ENCODE data around the gene DAGLA.

The DAGLA gene

GRCh38 chr11:61732705-61733104 is 52.5 kb downstream of the DAGLA start:
- DNase-seq = no peak

- DNase-seq = peak; percentile 85 to 86
Measured at GRCh38 chr11:61733120-61733978, 53.2 kb downstream of the DAGLA start.

DNA sequence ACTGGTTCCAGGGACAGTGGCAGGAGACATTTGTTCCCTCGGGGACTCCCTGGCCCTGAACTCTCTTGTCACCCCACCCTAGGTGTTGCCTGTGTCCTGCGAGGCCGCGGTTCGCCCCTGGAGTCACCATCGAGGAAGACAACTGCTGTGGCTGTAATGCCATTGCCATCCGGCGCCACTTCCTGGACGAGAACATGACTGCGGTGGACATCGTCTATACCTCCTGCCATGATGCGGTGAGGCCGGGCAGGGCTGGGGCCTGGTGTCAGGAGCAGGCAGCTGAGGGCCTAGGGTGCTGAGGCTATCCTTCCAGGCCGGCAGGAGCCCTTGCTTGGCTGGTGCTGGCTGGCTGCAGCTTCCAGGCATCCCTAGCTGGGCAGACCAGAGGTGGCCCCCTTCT is 54.6 kb downstream of the DAGLA start:
- DNase-seq = no peak

DNA sequence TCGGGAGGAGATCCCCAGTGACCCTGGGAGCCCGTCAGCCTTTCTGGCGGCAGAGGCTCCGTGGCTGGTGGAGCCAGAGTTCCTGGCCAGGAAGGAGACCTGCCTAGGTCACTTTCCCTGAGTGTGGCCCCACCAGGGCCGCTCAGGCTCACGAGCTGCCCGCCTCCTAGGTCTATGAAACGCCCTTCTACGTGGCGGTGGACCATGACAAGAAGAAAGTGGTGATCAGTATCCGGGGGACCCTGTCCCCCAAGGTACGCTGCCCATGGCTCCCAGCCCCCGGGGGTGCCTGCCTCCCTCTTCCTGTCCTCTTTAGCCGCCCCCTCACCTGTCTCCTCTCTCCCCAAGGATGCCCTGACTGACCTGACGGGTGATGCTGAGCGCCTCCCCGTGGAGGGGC is 55.2 kb downstream of the DAGLA start:
- no peak for DNase-seq

GRCh38 chr11:61736310-61736709 is 56.1 kb downstream of the DAGLA start:
- DNase-seq = no peak

DNA sequence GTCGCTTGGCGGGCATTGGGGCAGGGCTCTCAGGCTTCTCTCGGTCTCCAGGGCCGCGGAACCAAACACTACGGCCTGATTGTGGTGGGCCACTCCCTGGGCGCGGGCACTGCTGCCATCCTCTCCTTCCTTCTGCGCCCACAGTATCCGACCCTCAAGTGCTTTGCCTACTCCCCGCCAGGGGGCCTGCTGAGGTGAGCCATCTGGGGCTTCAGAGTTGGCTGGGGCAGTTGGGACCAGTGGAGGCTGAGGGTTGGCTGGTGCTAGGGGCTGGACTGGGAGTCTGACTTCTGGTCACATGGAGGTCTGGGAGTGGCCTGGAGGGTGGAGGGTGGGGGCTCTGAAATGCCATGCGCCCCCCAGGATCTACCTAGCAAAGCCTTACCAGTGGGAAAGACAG is 56.9 kb downstream of the DAGLA start:
- no peak for DNase-seq

DNA sequence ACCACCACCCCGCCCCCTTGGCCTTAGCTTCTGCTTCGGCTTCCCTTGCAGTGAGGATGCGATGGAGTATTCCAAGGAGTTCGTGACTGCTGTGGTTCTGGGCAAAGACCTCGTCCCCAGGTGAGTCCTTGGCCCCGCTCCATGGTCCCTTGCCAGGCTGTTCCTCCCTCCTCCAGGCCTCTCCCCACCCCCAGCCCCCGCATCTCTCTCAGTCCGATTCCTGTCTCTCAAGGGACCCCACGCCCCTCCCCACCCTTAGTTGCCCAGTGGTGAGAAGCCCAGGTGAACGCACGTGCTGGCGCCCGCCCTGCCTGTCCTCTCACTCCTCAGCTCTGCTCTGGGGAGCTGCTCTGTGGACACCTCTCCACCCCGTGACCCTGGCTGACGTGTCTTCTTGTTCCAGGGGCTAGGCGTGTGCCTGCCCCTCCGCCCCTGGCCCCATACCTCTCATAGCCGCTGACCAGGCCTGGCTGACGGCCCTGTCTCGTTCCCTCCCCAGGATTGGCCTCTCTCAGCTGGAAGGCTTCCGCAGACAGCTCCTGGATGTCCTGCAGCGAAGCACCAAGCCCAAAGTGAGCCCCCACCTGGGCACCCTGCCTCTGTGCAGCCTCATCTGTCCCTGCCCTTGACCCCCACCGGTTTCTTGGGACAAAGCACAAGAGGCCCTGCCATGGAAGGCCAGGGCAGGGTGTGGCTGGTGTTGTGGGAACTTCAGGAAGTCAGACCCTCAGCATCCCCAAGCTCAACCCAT is 57.6 kb downstream of the DAGLA start:
- no peak for DNase-seq

DNA sequence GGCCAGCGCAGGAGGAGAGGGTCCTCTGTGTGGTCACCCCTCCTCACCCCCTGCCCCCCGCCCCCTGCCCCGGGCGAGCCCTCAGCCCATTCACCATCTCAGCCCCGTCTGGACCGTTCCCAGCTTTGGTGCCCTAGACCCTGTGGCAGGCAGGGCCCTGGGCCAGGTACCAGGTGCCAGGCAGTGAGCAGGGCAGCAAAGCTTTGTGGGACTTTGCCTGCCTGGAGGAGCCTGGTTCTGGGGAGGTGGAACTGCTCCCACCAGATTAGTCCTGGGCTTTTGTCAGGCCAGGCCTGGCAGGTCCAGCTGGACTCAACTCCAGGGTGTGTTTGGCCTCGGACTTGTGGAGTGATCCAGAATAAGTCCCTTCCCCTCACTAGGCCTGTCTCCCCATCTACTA is 58.6 kb downstream of the DAGLA start:
- no peak for DNase-seq

GRCh38 chr11:61739413-61739812 is 59.2 kb downstream of the DAGLA start:
- DNase-seq = no peak

GRCh38 chr11:61739966-61740365 is 59.8 kb downstream of the DAGLA start:
- DNase-seq = no peak

- no peak for DNase-seq
Measured at GRCh38 chr11:61742391-61742790, 62.2 kb downstream of the DAGLA start.

DNA sequence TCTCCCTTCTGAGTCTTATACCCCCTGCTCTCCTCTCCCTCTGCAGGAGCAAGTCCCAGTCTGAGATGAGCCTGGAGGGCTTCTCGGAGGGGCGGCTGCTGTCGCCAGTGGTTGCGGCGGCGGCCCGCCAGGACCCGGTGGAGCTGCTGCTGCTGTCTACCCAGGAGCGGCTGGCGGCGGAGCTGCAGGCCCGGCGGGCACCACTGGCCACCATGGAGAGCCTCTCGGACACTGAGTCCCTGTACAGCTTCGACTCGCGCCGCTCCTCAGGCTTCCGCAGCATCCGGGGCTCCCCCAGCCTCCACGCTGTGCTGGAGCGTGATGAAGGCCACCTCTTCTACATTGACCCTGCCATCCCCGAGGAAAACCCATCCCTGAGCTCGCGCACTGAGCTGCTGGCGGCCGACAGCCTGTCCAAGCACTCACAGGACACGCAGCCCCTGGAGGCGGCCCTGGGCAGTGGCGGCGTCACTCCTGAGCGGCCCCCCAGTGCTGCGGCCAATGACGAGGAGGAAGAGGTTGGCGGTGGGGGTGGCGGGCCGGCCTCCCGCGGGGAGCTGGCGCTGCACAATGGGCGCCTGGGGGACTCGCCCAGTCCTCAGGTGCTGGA is 63.4 kb downstream of the DAGLA start:
- no peak for DNase-seq

GRCh38 chr11:61744181-61744580 is 64.0 kb downstream of the DAGLA start:
- no peak for DNase-seq

GRCh38 chr11:61744609-61745156 is 64.5 kb downstream of the DAGLA start:
- no peak for DNase-seq

DNA sequence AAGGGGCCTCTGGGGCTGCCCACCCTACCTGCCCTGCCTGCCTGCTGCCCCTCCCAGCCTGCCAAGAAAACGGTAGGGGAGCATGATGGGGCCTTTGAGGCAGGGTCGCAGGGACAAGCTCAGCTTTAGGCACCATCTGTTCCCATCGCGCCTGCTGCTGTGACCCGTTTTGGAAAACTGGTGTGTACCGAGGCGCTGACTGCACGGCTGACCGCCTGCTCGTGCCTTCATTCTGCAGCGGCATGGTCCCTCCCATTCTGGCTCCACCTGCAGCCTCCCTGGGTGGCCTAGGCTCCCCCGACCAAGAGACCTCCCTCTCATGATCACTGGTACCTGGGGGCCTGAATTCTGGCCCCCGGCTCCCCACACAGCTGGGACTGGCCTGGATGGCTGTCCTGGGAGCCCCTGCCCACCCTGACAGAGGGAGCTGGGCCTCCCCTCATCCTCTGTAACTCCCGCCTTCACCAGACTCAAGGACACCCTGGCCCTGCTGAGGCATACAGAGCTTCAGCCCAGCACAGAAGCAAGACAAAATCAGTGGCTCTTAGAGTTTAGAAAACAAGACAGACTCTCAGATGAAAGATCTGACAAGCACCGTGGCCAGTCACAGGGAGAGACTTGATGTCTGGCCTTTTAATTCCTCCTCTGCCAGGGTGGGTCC is 65.7 kb downstream of the DAGLA start:
- DNase-seq = no peak

- DNase-seq = no peak
Measured at GRCh38 chr11:61746442-61747191, 66.4 kb downstream of the DAGLA start.

DNA sequence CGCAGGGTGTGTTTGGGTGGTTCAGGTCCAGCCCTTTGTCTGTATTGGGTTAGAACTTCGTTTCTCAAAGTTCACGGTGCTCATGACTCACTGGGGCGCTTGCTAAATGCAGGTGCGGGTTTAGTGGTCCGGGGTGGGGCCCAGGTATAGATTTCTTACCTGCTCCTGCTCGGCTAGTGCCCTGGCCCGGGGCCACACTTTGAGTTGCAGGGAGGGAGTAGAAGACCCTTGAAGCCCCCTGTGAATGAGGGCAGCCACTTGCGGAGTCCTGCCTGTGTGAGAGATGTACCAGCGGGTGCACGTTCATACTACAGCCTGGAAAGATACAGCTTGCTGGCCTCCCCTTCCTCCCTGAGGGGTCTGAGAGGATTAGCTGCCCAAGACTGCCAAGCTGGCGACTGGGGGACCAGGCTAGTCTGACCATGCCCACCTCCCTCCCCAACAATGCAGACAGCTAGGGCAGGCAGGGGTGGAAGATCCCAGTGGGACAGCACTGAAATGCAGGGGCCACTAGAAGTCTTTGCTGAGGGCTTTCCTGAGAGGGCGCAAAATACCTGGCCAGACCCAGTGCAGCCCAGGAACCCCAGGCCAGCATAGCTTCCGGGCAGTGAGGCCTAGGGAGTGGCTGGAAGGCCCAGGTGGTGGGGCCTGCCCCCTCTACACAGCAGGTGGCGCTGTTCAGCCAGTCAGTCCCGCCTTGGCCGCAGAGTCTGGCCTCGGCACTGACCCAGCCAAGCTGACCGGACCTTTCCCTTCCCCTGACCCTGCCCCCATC is 67.2 kb downstream of the DAGLA start:
- DNase-seq = peak; percentile 44 to 55

DNA sequence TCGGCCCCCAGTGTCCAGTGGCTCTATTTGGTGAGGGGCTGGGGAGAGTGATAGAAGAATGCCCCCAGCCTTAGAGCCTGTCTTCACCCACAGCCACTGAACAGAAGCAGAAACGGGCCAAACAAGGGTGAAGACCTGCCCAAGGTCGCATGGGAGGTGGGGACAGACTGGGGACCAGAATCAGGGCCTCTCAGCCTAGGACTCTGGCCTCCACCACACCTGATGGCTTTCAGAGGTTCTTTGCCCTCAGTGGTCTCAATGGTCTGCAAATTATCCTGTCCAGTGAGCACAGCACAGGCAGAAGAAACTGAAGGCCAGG is 67.7 kb downstream of the DAGLA start:
- no peak for DNase-seq

- no peak for DNase-seq
Measured at GRCh38 chr11:61749591-61750217, 69.5 kb downstream of the DAGLA start.

GRCh38 chr11:61750631-61751273 is 70.6 kb downstream of the DAGLA start:
- no peak for DNase-seq

DNA sequence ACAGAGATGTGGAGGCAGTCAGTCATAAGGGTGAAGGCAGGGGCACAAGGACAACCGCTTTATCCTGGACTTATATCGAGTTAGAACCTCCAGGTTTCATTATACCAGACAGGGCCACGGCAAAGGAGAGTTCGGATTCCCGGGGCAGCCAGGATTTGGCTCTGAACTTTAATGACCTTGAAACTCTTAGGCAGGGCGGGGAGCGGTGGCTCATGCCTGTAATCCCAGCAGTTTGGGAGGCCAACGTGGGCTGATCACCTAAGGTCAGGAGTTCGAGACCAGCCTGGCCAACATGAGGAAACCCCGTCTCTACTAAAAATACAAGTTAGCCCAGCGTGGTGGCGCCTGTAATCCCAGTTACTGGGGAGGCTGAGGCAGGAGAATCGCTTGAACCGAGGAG is 71.2 kb downstream of the DAGLA start:
- DNase-seq = no peak

Measured in stimulated activated CD4-positive, alpha-beta T cell treated with anti-CD3 and anti-CD28 coated beads, Interleukin-2, amount 100 ng/mL, for 24 hours (primary cell).